Gastrocnemius medialis (tissue), 4 donors: ENCODE data around the gene PGAM1.

Experiments used
- CTCF ChIP-seq, 5 experiments: fragments of 450-650 bp in 3 of 5; fragments of 200-600 bp in 2 of 5; sonication (generic) in 2 of 5; IDR thresholded peaks in 4 of 5; conservative IDR thresholded peaks in 1 of 5; 1 replicate in 4 of 5; 2 replicates in 1 of 5; pipeline ENCODE4 v1.5.1; 2016 to 2019; ENCODE audit warnings: antibody characterized with exemption in 5 of 5, mild to moderate bottlenecking in 3 of 5, moderate library complexity in 3 of 5
- POLR2A ChIP-seq, 2 donors: fragments of 450-650 bp; IDR thresholded peaks; one replicate each; pipeline ENCODE4 v1.6.1; 2017; ENCODE audit warnings: antibody characterized with exemption in 2 of 2, mild to moderate bottlenecking in 2 of 2, moderate library complexity in 2 of 2

- TF ChIP-seq CTCF (IDR thresholded peaks at IDR 0.05 in 4 of 5, conservative IDR thresholded peaks at IDR 0.05 in 1 of 5) (no peak), POLR2A (IDR thresholded peaks at IDR 0.05) (no peak)
Observed at GRCh38 chr10:97442277-97442676, 16.3 kb downstream of the PGAM1 start.
